ENCODE data around the gene MIF4GD.

- TF ChIP-seq POLR2AphosphoS5 (IDR thresholded peaks at IDR 0.05) (peak in 1 of 3 donors; percentile 67), POLR2A (IDR thresholded peaks at IDR 0.05) (no peak), CTCF (IDR thresholded peaks at IDR 0.05 in 8 of 11, conservative IDR thresholded peaks at IDR 0.05 in 3 of 11) (peak in 7 of 11 experiments; percentile 26 to 53 (median 37))
Observed at GRCh38 chr17:75240394-75241142, 30.5 kb downstream of the MIF4GD start.
